Panc1 (cell line): ENCODE data around the gene SYN1. TPM values are rescaled to one million over a fixed set of nuclear protein-coding genes. Genes with fewer than 3 reads are reported as not detected.

ENCODE experiments used
- ATAC-seq: fragments of 200-7000 bp; cut with Tn5 transposase; 2 replicates; pipeline ENCODE4 v1.9.1; 2020; ENCODE audit warnings: mild to moderate bottlenecking, moderate library complexity
- BruUV-seq: library from RNA; stranded (reverse); fragments of 400-500 nt; replicated peaks from 2 replicates; lab custom pipeline; 2021; lab: Mats Ljungman, UMichigan
- CTCF ChIA-PET: fragments of 300-600 bp; sonication (Branson Sonifier 250); formaldehyde crosslinking; loops from one replicate; lab custom pipeline; 2022; ENCODE audit warnings: antibody characterized with exemption; lab: Charles Lee
- POLR2A ChIA-PET: fragments of 300-600 bp; sonication (Branson Sonifier 250); formaldehyde crosslinking; loops from one replicate; lab custom pipeline; 2022; ENCODE audit warnings: antibody characterized with exemption; lab: Charles Lee
- DNase-seq: peaks from one replicate; pipeline ENCODE4 v3.0.0-alpha.2; 2010; ENCODE audit warnings: low read depth, low spot score
- H3K27ac ChIP-seq: 2 replicates; pipeline ENCODE4 v1.5.1; 2011; ENCODE audit warnings: mild to moderate bottlenecking, low read length, inconsistent platforms
- H3K27me3 ChIP-seq: fragments of 200-500 bp; sonication (Bioruptor generic); 2 replicates; pipeline ENCODE4 v1.6.0; 2014; ENCODE audit warnings: low read length, inconsistent platforms; ENCODE audit not compliant: control insufficient read depth, insufficient read depth
- H3K36me3 ChIP-seq: fragments of 200-500 bp; sonication (Bioruptor generic); 2 replicates; pipeline ENCODE4 v1.5.1; 2014; ENCODE audit warnings: inconsistent platforms, mild to moderate bottlenecking, low read length, moderate library complexity; ENCODE audit not compliant: control insufficient read depth, insufficient read depth
- H3K4me1 ChIP-seq: 2 replicates; pipeline ENCODE4 v1.5.1; 2011; ENCODE audit warnings: inconsistent platforms, mild to moderate bottlenecking, low read length, moderate library complexity; ENCODE audit not compliant: control insufficient read depth, insufficient read depth
- H3K4me3 ChIP-seq, 2 experiments: 2 replicates each; pipeline ENCODE4 v1.5.1; 2011 to 2012; ENCODE audit warnings: low read depth in 2 of 2, low read length in 2 of 2, mild to moderate bottlenecking in 2 of 2, inconsistent platforms in 1 of 2, moderate library complexity in 1 of 2
- H3K9me3 ChIP-seq: fragments of 200-500 bp; sonication (Bioruptor generic); 2 replicates; pipeline ENCODE4 v1.5.1; 2014; ENCODE audit warnings: low read depth, mild to moderate bottlenecking, inconsistent platforms, low read length, moderate library complexity; ENCODE audit not compliant: control insufficient read depth, insufficient read depth
- CTCF ChIP-seq: fragments of 450-650 bp; IDR thresholded peaks from 2 replicates; pipeline ENCODE4 v1.5.1; 2017; ENCODE audit warnings: mild to moderate bottlenecking
- POLR2AphosphoS5 ChIP-seq: IDR thresholded peaks from 2 replicates; pipeline ENCODE4 v1.6.1; 2012; ENCODE audit warnings: mild to moderate bottlenecking, low read depth, low read length, moderate library complexity
- REST ChIP-seq, 2 experiments: IDR thresholded peaks; 2 replicates each; pipeline ENCODE4 v1.6.1; 2011 to 2012; ENCODE audit warnings: low read depth in 2 of 2, control low read depth in 1 of 2, low read length in 1 of 2, mild to moderate bottlenecking in 1 of 2, moderate library complexity in 1 of 2; ENCODE audit not compliant: insufficient read depth in 1 of 2
- SIN3A ChIP-seq: IDR thresholded peaks from 2 replicates; pipeline ENCODE4 v1.6.1; 2012; ENCODE audit warnings: low read depth, mild to moderate bottlenecking, low read length, moderate library complexity, borderline replicate concordance; ENCODE audit not compliant: insufficient read depth
- TCF7L2 ChIP-seq: IDR thresholded peaks from 2 replicates; pipeline ENCODE4 v1.6.1; 2011; ENCODE audit warnings: mild to moderate bottlenecking, low read depth, low read length, inconsistent platforms
- in situ Hi-C: cut with HindIII; loops from 2 replicates; pipeline ENCODE4 v1.10.0; 2016; ENCODE audit warnings: low sequenced_read_pairs, low pct_unique_long_range_greater_than_20kb
- intact Hi-C: fragments of 100-400 bp; cut with micrococcal nuclease; formaldehyde crosslinking; loops from one replicate; pipeline ENCODE4 v1.10.0; 2022; ENCODE audit not compliant: unreplicated experiment
- total RNA-seq: library from RNA; stranded (reverse); gene quantifications from one replicate; pipeline ENCODE4 v1.2.1, GENCODE V29; 2021; ENCODE audit not compliant: unreplicated experiment

Gene SYN1
- total RNA-seq, 1 experiment from 2014 or later: 1.0 TPM

DNA sequence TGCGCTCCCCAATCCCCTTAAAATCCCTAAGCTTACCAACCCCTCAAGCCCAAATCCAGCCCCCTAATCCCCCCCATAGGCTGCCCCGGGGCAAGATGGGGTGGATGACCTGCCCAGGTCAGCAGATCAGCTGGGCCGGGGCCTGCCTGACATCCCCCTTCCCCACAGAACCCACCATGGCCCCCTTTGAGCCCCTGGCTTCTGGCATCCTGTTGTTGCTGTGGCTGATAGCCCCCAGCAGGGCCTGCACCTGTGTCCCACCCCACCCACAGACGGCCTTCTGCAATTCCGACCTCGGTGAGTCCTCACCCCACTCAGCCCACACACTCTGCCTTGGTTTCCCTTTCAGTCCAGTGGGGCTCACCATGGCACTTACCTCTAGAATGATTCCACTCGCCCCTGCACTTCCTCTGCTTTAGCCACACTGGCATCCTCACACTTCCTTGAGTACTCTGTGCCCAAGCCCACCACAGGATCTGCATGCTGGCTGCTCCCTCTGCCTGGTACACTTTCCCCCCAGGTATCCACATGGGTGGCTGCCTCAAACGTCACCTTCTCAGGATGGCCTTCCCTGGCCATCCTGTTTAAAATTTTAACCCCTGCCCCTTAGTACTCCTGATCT is 36.3 kb downstream of the SYN1 start:
- TF ChIP-seq SIN3A (no peak), CTCF (no peak), REST (IDR thresholded peaks at IDR 0.05; ENCODE audit: insufficient read depth in 1 of 2, low read depth in 2 of 2, low read length in 1 of 2) (no peak), POLR2AphosphoS5 (no peak), TCF7L2 (no peak)
- H3K4me3 ChIP-seq: peak overlapping the region in 1 of 2 experiments; percentile 69; a peak in 3 of 4 replicates
- intact Hi-C loops (no loop called here), in situ Hi-C loops (no loop called here)
- POLR2A ChIA-PET: no interaction called here
- no peak overlapping the region for H3K27ac ChIP-seq
- H3K27me3 ChIP-seq: no peaks in the 10 kb centered on the region
- no TSS peak for BruUV-seq
- no peaks in the 10 kb centered on the region for H3K4me1 ChIP-seq
- CTCF ChIA-PET: no interaction called here
- no peaks in the 10 kb centered on the region for H3K36me3 ChIP-seq
- H3K9me3 ChIP-seq: no peaks in the 10 kb centered on the region
- ATAC-seq (no peak), DNase-seq (no peak)

GRCh38 chrX:47581731-47582647 is 37.7 kb downstream of the SYN1 start, which contains the start of gene TIMP1:
Gene TIMP1, plus strand, starts transcription at chrX:47582436. Its CDS starts 980 bp downstream, at chrX:47583416.
- Histone ChIP-seq H3K36me3 (no peaks in the 10 kb centered on the region), H3K4me1 (no peaks in the 10 kb centered on the region; the same call in 1 of the 2 replicates), H3K27ac (peak within 1 kb of the TSS; percentile 49), H3K4me3 (peak within 1 kb of the TSS; percentile 27 to 69), H3K9me3 (no peaks in the 10 kb centered on the region), H3K27me3 (no peaks in the 10 kb centered on the region)
- TF ChIP-seq REST (IDR thresholded peaks at IDR 0.05; ENCODE audit: insufficient read depth in 1 of 2, low read depth in 2 of 2, low read length in 1 of 2): no peak
- 0 out of 2 replicates have a peak, but pooled peaks have one; percentile 33 for TF ChIP-seq POLR2AphosphoS5
- intact Hi-C loops: no loop called here
- ChIA-PET POLR2A (no interaction called here), CTCF (no interaction called here)
- ATAC-seq: peak; percentile 96
- no peak for DNase-seq
- BruUV-seq: no TSS peak
- in situ Hi-C loops: no loop called here
